ENCODE results near the gene PQBP1.
"Not testable (repeated sequence)": the region's sequence is repeated elsewhere in the genome, so short reads cannot be mapped to it uniquely, and the experiment has no call there.

DNA sequence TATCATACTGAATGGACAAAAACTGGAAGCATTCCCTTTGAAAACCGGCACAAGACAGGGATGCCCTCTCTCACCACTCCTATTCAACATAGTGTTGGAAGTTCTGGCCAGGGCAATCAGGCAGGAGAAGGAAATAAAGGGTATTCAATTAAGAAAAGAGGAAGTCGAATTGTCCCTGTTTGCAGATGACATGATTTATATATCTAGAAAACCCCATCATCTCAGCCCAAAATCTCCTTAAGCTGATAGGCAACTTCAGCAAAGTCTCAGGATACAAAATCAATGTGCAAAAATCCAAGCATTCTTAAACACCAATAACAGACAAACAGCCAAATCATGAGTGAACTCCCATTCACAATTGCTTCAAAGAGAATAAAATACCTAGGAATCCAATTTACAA lies 25.7 kb upstream of the PQBP1 start:
- TF ChIP-seq, protein P1, sequence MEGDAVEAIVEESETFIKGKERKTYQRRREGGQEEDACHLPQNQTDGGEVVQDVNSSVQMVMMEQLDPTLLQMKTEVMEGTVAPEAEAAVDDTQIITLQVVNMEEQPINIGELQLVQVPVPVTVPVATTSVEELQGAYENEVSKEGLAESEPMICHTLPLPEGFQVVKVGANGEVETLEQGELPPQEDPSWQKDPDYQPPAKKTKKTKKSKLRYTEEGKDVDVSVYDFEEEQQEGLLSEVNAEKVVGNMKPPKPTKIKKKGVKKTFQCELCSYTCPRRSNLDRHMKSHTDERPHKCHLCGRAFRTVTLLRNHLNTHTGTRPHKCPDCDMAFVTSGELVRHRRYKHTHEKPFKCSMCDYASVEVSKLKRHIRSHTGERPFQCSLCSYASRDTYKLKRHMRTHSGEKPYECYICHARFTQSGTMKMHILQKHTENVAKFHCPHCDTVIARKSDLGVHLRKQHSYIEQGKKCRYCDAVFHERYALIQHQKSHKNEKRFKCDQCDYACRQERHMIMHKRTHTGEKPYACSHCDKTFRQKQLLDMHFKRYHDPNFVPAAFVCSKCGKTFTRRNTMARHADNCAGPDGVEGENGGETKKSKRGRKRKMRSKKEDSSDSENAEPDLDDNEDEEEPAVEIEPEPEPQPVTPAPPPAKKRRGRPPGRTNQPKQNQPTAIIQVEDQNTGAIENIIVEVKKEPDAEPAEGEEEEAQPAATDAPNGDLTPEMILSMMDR (IDR thresholded peaks at IDR 0.05; ENCODE audit: insufficient read depth, low read length), result not testable (repeated sequence)
- not testable (repeated sequence) for TF ChIP-seq GABPA (IDR thresholded peaks at IDR 0.05; ENCODE audit: low read depth); POLR2AphosphoS5 (IDR thresholded peaks at IDR 0.05; ENCODE audit: low read depth); SPI1 (IDR thresholded peaks at IDR 0.05; ENCODE audit: borderline replicate concordance, low read depth)
- TF ChIP-seq, protein P2, sequence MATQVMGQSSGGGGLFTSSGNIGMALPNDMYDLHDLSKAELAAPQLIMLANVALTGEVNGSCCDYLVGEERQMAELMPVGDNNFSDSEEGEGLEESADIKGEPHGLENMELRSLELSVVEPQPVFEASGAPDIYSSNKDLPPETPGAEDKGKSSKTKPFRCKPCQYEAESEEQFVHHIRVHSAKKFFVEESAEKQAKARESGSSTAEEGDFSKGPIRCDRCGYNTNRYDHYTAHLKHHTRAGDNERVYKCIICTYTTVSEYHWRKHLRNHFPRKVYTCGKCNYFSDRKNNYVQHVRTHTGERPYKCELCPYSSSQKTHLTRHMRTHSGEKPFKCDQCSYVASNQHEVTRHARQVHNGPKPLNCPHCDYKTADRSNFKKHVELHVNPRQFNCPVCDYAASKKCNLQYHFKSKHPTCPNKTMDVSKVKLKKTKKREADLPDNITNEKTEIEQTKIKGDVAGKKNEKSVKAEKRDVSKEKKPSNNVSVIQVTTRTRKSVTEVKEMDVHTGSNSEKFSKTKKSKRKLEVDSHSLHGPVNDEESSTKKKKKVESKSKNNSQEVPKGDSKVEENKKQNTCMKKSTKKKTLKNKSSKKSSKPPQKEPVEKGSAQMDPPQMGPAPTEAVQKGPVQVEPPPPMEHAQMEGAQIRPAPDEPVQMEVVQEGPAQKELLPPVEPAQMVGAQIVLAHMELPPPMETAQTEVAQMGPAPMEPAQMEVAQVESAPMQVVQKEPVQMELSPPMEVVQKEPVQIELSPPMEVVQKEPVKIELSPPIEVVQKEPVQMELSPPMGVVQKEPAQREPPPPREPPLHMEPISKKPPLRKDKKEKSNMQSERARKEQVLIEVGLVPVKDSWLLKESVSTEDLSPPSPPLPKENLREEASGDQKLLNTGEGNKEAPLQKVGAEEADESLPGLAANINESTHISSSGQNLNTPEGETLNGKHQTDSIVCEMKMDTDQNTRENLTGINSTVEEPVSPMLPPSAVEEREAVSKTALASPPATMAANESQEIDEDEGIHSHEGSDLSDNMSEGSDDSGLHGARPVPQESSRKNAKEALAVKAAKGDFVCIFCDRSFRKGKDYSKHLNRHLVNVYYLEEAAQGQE (IDR thresholded peaks at IDR 0.05; ENCODE audit: insufficient replicate concordance, low read depth), result not testable (repeated sequence)
